ENCODE results near the gene PAEP.

Gene PAEP

GRCh38 chr9:135588886-135589595, 27.5 kb downstream of the PAEP start:
- DNase-seq (ENCODE audit: extremely low spot score) = no peak
- ChIA-PET POLR2A (no interaction called here), CTCF (no interaction called here)
- no peak for TF ChIP-seq TARDBP (IDR thresholded peaks at IDR 0.05)
- TF ChIP-seq ELF4 (IDR thresholded peaks at IDR 0.05) = no peak
- no peak for TF ChIP-seq LEF1 (IDR thresholded peaks at IDR 0.05; ENCODE audit: borderline replicate concordance)
- TF ChIP-seq NFRKB (IDR thresholded peaks at IDR 0.05) = no peak
- TF ChIP-seq L3MBTL2 (conservative IDR thresholded peaks at IDR 0.05) = no peak
- TF ChIP-seq FOXK2 (IDR thresholded peaks at IDR 0.05) = no peak
- TF ChIP-seq SUZ12 (IDR thresholded peaks at IDR 0.05) = no peak
- no peak for TF ChIP-seq ARNT (IDR thresholded peaks at IDR 0.05)
- no peak for TF ChIP-seq HDGF (IDR thresholded peaks at IDR 0.05; ENCODE audit: borderline replicate concordance)
- TF ChIP-seq BHLHE40 (IDR thresholded peaks at IDR 0.05; ENCODE audit: borderline replicate concordance) = no peak

- ChIA-PET POLR2A (no interaction called here), CTCF (no interaction called here)
- TF ChIP-seq LEF1 (IDR thresholded peaks at IDR 0.05; ENCODE audit: borderline replicate concordance) = no peak
- TF ChIP-seq HDGF (IDR thresholded peaks at IDR 0.05; ENCODE audit: borderline replicate concordance) = no peak
- TF ChIP-seq FOXK2 (IDR thresholded peaks at IDR 0.05) = no peak
- TF ChIP-seq BHLHE40 (IDR thresholded peaks at IDR 0.05; ENCODE audit: borderline replicate concordance) = no peak
- no peak for TF ChIP-seq SP1 (IDR thresholded peaks at IDR 0.05)
- TF ChIP-seq CTBP1 (IDR thresholded peaks at IDR 0.05; ENCODE audit: borderline replicate concordance) = no peak
- no peak for TF ChIP-seq FOXM1 (IDR thresholded peaks at IDR 0.05; ENCODE audit: borderline replicate concordance)
Observed at GRCh38 chr9:135589596-135590485, 28.3 kb downstream of the PAEP start.

GRCh38 chr9:135590486-135591079, 29.0 kb downstream of the PAEP start:
- CTCF ChIA-PET = no interaction called here
- POLR2A ChIA-PET = no interaction called here
- TF ChIP-seq HDGF (IDR thresholded peaks at IDR 0.05; ENCODE audit: borderline replicate concordance) = no peak
- no peak for DNase-seq (ENCODE audit: extremely low spot score)

More at GRCh38 chr9:135589596-135590485, 28.3 kb downstream of the PAEP start:
- no peak for DNase-seq (ENCODE audit: extremely low spot score)

- CTCF ChIA-PET = no interaction called here
- POLR2A ChIA-PET = no interaction called here
- no peak for DNase-seq (ENCODE audit: extremely low spot score)
- no peak for TF ChIP-seq FOXM1 (IDR thresholded peaks at IDR 0.05; ENCODE audit: borderline replicate concordance)
- TF ChIP-seq PKNOX1 (IDR thresholded peaks at IDR 0.05) = no peak
- no peak for TF ChIP-seq ELF4 (IDR thresholded peaks at IDR 0.05)
Observed at GRCh38 chr9:135591506-135592330, 30.2 kb downstream of the PAEP start.

- no peak for TF ChIP-seq PKNOX1 (IDR thresholded peaks at IDR 0.05)
- POLR2A ChIA-PET = no interaction called here
- CTCF ChIA-PET = no interaction called here
- DNase-seq (ENCODE audit: extremely low spot score) = no peak
Observed at GRCh38 chr9:135592331-135592590, 30.7 kb downstream of the PAEP start.

- ChIA-PET POLR2A (no interaction called here), CTCF (no interaction called here)
- DNase-seq (ENCODE audit: extremely low spot score) = no peak
- no peak for TF ChIP-seq ARNT (IDR thresholded peaks at IDR 0.05)
- no peak for TF ChIP-seq FOXK2 (IDR thresholded peaks at IDR 0.05)
- no peak for TF ChIP-seq PKNOX1 (IDR thresholded peaks at IDR 0.05)
- TF ChIP-seq LEF1 (IDR thresholded peaks at IDR 0.05; ENCODE audit: borderline replicate concordance) = no peak
- no peak for TF ChIP-seq NFRKB (IDR thresholded peaks at IDR 0.05)
- TF ChIP-seq FOXA1 (IDR thresholded peaks at IDR 0.05) = no peak
- TF ChIP-seq L3MBTL2 (conservative IDR thresholded peaks at IDR 0.05) = no peak
- TF ChIP-seq SP1 (IDR thresholded peaks at IDR 0.05) = no peak
- no peak for TF ChIP-seq FOXM1 (IDR thresholded peaks at IDR 0.05; ENCODE audit: borderline replicate concordance)
- TF ChIP-seq BHLHE40 (IDR thresholded peaks at IDR 0.05; ENCODE audit: borderline replicate concordance) = no peak
- no peak for TF ChIP-seq HDGF (IDR thresholded peaks at IDR 0.05; ENCODE audit: borderline replicate concordance)
- no peak for TF ChIP-seq SUZ12 (IDR thresholded peaks at IDR 0.05)
- TF ChIP-seq CTBP1 (IDR thresholded peaks at IDR 0.05; ENCODE audit: borderline replicate concordance) = no peak
- no peak for TF ChIP-seq TARDBP (IDR thresholded peaks at IDR 0.05)
- TF ChIP-seq ELF4 (IDR thresholded peaks at IDR 0.05) = no peak
- no peak for TF ChIP-seq ZNF384 (IDR thresholded peaks at IDR 0.05)
Observed at GRCh38 chr9:135592625-135593024, 31.1 kb downstream of the PAEP start.

Data from HEK293T (cell line).